Nephron progenitor cell (in vitro differentiated cells): ENCODE data around the gene TJP2.

Source experiments
- DNase-seq: peaks from one replicate; pipeline ENCODE4 v3.0.0; 2021
- H3K27ac Mint-ChIP-seq: 2 replicates; pipeline ENCODE4 v1.8.0; 2021; ENCODE audit warnings: mild to moderate bottlenecking, moderate library complexity, mixed read lengths
- H3K27me3 Mint-ChIP-seq: 2 replicates; pipeline ENCODE4 v1.8.0; 2021; ENCODE audit warnings: mild to moderate bottlenecking, low read depth, mixed read lengths; ENCODE audit not compliant: poor library complexity
- H3K36me3 Mint-ChIP-seq: 2 replicates; pipeline ENCODE4 v1.8.0; 2021; ENCODE audit warnings: low read depth, mixed read lengths
- H3K4me1 Mint-ChIP-seq: 2 replicates; pipeline ENCODE4 v1.8.0; 2021; ENCODE audit warnings: mixed read lengths
- H3K4me3 Mint-ChIP-seq: 2 replicates; pipeline ENCODE4 v1.8.0; 2021; ENCODE audit warnings: mild to moderate bottlenecking, moderate library complexity, mixed read lengths
- H3K9me3 Mint-ChIP-seq: 2 replicates; pipeline ENCODE4 v1.8.0; 2021; ENCODE audit warnings: mild to moderate bottlenecking, moderate library complexity, mixed read lengths
- TF ChIP-seq, protein P1 (sequence below): fragments of 200-600 bp; sonication (generic); IDR thresholded peaks from 2 replicates; pipeline ENCODE4 v1.5.0; 2021; ENCODE audit warnings: antibody characterized with exemption

Gene TJP2

DNA sequence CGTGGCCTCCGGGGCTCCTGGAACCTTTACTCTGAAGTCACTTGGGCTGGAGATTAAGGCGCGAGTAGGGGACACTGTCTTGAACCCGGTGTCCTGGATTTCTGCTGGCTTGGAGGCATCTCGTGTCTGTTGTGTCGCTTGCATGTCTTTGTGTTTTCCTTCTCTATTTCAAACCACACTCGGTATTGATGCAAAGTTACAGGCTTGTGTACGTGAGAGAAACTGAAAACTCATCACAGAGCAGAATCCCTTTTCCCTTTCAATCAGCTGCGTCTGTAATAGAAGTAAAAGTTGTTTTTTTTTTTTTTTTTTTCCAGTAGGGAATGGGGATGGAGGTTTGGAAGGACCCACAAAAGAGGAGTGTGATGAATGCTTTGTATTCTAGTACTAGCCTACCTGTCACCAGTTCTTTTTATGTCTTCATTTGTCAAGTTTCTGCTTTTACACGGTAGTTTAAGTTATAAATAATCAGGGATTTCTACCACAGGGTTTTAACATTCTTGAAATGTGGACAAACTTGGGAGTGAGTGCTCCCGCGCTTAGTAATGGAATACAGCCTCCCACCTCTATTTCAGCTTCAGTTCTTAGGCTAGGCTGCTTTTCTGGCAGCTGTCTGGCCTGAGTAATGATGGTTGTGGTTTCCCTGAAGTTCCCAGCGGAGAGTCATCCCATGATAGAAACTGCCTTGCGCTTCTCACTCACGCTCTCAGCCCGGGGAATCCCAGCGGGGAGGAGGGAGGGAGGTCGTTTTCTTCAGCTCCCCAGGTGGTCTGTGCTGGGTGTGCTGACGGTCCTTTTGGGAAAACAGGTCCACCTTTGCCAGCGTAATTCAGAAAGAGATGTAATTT lies 763 bp downstream of the TJP2 start:
- peak; percentile 50 for DNase-seq
- Mint-ChIP-seq H3K27me3 (peaks cover 24% of the 10 kb centered on the region), H3K9me3 (no peaks in the 10 kb centered on the region), H3K27ac (no peak overlapping the region), H3K36me3 (no peaks in the 10 kb centered on the region), H3K4me1 (peaks cover 46% of the 10 kb centered on the region), H3K4me3 (peak overlapping the region; percentile 85)
- TF ChIP-seq, protein P1, sequence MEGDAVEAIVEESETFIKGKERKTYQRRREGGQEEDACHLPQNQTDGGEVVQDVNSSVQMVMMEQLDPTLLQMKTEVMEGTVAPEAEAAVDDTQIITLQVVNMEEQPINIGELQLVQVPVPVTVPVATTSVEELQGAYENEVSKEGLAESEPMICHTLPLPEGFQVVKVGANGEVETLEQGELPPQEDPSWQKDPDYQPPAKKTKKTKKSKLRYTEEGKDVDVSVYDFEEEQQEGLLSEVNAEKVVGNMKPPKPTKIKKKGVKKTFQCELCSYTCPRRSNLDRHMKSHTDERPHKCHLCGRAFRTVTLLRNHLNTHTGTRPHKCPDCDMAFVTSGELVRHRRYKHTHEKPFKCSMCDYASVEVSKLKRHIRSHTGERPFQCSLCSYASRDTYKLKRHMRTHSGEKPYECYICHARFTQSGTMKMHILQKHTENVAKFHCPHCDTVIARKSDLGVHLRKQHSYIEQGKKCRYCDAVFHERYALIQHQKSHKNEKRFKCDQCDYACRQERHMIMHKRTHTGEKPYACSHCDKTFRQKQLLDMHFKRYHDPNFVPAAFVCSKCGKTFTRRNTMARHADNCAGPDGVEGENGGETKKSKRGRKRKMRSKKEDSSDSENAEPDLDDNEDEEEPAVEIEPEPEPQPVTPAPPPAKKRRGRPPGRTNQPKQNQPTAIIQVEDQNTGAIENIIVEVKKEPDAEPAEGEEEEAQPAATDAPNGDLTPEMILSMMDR = no peak

DNA sequence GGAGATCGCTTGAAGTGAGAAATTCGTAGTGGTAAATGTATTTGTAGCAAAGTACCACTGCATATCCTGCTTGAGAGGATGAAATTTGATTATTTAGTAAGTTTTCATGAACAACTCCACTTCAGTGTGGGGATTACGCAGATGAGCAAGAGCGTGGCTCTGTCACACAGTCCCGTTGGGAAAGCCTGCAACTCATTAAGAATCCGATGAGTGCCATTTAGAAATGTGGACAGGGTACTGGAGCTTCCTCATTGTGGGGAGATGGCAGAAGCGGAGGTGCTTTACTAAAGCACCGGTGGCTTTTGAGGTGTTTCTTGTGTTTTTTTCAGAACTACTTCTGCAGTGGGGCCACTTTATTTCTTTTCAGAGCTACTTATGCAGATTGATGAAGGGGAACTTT lies 1.4 kb downstream of the TJP2 start:
- H3K27ac Mint-ChIP-seq = no peak overlapping the region
- no peaks in the 10 kb centered on the region for H3K9me3 Mint-ChIP-seq
- H3K4me3 Mint-ChIP-seq = peak overlapping the region; percentile 85
- H3K4me1 Mint-ChIP-seq = peaks cover 46% of the 10 kb centered on the region
- H3K27me3 Mint-ChIP-seq = peaks cover 24% of the 10 kb centered on the region
- H3K36me3 Mint-ChIP-seq = no peaks in the 10 kb centered on the region
- no peak for DNase-seq
- TF ChIP-seq, protein P1 = no peak

DNA sequence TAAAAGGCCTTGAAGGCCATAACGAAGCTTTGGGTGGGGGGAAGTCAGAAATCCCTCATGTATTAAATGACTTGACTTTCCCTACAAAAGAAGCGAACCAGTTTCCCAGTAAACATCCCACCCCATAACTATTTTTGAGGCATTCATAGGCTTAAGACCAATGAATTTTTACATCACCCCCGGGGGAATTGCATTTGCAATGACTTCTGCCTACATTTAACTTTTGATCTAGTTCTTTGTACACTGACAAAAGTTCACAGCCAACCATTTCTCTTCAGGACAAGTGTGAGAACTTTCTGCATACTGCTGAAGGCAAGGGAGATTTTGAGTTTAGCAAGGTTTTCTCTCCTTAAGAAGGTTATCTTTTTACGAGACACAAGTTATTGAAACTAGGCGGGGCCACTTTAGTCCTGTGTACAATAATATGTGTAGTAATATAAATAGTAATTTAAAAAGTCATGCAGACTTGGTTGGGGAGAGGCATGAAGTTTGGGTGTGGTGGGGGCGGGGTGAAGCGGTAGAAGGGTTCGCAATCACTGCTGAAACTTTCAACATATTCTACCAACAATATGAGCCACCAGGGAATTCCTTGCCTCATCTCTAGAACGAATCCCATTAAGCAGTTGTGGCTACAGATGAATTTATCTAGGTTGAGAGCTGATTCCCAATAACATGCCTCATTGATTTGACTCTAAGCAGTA lies 2.5 kb downstream of the TJP2 start:
- Mint-ChIP-seq H3K4me3 (no peak overlapping the region), H3K9me3 (no peaks in the 10 kb centered on the region), H3K27ac (no peak overlapping the region), H3K27me3 (peaks cover 18% of the 10 kb centered on the region), H3K4me1 (peaks cover 36% of the 10 kb centered on the region), H3K36me3 (no peaks in the 10 kb centered on the region)
- TF ChIP-seq, protein P1 = no peak
- DNase-seq = no peak

DNA sequence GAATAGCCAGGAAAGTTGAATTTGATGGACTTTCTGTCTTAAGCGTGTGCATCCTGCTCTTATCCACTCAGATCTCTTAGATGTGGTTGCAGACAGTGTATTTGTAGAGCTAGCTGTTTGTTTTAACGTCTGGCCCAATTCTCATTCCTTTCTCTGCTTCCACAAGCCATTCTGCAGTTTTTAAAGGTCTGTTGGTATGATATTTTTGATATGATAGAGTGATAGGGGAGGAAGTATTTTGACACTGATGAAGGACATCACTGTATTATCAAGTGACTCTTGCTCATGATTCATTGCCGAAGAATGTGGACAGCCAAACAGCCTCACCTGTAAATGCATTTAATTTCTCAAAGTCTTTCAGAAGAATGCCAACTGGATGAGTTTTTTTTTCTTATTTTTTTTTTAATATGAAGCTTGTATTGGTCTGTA lies 4.5 kb downstream of the TJP2 start:
- Mint-ChIP-seq H3K36me3 (no peaks in the 10 kb centered on the region), H3K4me3 (no peak overlapping the region), H3K27me3 (peaks cover 11% of the 10 kb centered on the region), H3K27ac (no peak overlapping the region), H3K9me3 (no peaks in the 10 kb centered on the region), H3K4me1 (peaks cover 32% of the 10 kb centered on the region)
- DNase-seq = no peak
- TF ChIP-seq, protein P1 = no peak

DNA sequence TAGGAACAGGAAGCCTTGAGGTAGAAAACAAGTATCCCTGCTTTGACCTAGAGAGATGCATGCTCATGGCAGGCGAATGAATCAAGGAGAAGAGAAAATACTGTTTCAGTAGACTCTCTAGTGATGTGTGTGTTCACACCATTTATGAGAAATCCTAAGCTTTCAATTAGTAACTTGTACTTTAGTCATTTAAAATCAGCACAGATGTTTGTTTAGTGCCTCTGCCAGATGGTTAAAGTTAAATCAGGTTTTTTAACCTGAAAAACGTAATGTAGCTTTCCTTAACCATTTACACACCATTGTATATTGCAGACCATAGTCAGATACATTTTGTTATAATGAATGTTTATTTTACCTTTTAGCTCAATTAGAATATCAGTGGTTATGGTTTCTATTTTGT lies 5.0 kb downstream of the TJP2 start:
- DNase-seq = no peak
- TF ChIP-seq, protein P1 = no peak
- H3K4me1 Mint-ChIP-seq = peaks cover 31% of the 10 kb centered on the region
- H3K9me3 Mint-ChIP-seq = no peaks in the 10 kb centered on the region
- H3K27ac Mint-ChIP-seq = no peak overlapping the region
- H3K27me3 Mint-ChIP-seq = peaks cover 11% of the 10 kb centered on the region
- no peaks in the 10 kb centered on the region for H3K36me3 Mint-ChIP-seq
- H3K4me3 Mint-ChIP-seq = no peak overlapping the region
